Left ventricle myocardium inferior (tissue), 1 donor: ENCODE measurements around the gene SLC35F4. TPM values are rescaled to one million over a fixed set of nuclear protein-coding genes. Genes with fewer than 3 reads are reported as not detected.

Experiments
- DNase-seq: peaks from one replicate; pipeline ENCODE4 v3.0.0-alpha.2; 2020
- H3K27ac ChIP-seq: fragments of 200-600 bp; replicated peaks from 2 replicates; pipeline ENCODE4 v1.8.0; 2021
- H3K27me3 ChIP-seq: fragments of 200-600 bp; 2 replicates; pipeline ENCODE4 v1.8.0; 2021; ENCODE audit warnings: low read depth
- H3K36me3 ChIP-seq: fragments of 200-600 bp; 2 replicates; pipeline ENCODE4 v1.8.0; 2021
- H3K4me1 ChIP-seq: fragments of 200-600 bp; 2 replicates; pipeline ENCODE4 v1.8.0; 2021
- H3K4me3 ChIP-seq: fragments of 200-600 bp; 2 replicates; pipeline ENCODE4 v1.8.0; 2021; ENCODE audit warnings: mild to moderate bottlenecking, moderate library complexity
- H3K9me3 ChIP-seq: fragments of 200-600 bp; replicated peaks from 2 replicates; pipeline ENCODE4 v1.8.0; 2021
- CTCF ChIP-seq: fragments of 200-600 bp; IDR thresholded peaks from 2 replicates; pipeline ENCODE4 v1.8.0; 2021; ENCODE audit warnings: antibody characterized with exemption, mild to moderate bottlenecking, borderline replicate concordance
- intact Hi-C: fragments of 100-400 bp; cut with micrococcal nuclease; formaldehyde crosslinking; loops from one replicate; pipeline ENCODE4 v1.11.0; 2022
- total RNA-seq: library from RNA; stranded (reverse); fragmentation: NEBNext Ultra II Directional; extraction: Animal tissue kit (Norgen Biotek cat#: 25700); gene quantifications from one replicate; pipeline ENCODE4 v1.2.1, GENCODE V29; 2021
- donor health status: DM: no; HTN: yes; CAD: no; lungs with severe emphysema.

The SLC35F4 gene
- total RNA-seq, 1 donor from 2014 or later, result not detected

- DNase-seq, result no peak
These were observed 206.8 kb downstream of the SLC35F4 start for GRCh38 chr14:57659052-57659451.

GRCh38 chr14:57657487-57657886 lies 208.4 kb downstream of the SLC35F4 start:
- no peak overlapping the region for H3K27ac ChIP-seq
- H3K36me3 ChIP-seq, result no peaks in the 10 kb centered on the region
- H3K4me3 ChIP-seq, result no peak overlapping the region
- peaks cover 13% of the 10 kb centered on the region for H3K9me3 ChIP-seq
- TF ChIP-seq CTCF, result no peak
- no peak for DNase-seq
- intact Hi-C loops, result no loop called here
- no peaks in the 10 kb centered on the region for H3K4me1 ChIP-seq
- peaks cover 4% of the 10 kb centered on the region for H3K27me3 ChIP-seq

More at GRCh38 chr14:57659052-57659451, 206.8 kb downstream of the SLC35F4 start:
- peaks cover 24% of the 10 kb centered on the region for H3K9me3 ChIP-seq
- H3K4me3 ChIP-seq, result no peak overlapping the region
- H3K36me3 ChIP-seq, result no peaks in the 10 kb centered on the region
- H3K27ac ChIP-seq, result no peak overlapping the region
- H3K27me3 ChIP-seq, result peaks cover 4% of the 10 kb centered on the region
- no peaks in the 10 kb centered on the region for H3K4me1 ChIP-seq
- no peak for TF ChIP-seq CTCF
- intact Hi-C loops, result no loop called here

GRCh38 chr14:57656853-57657252 lies 209.0 kb downstream of the SLC35F4 start:
- no peak for TF ChIP-seq CTCF

GRCh38 chr14:57652769-57653168 lies 213.1 kb downstream of the SLC35F4 start:
- Histone ChIP-seq H3K27ac (no peak overlapping the region), H3K36me3 (no peaks in the 10 kb centered on the region), H3K9me3 (no peaks in the 10 kb centered on the region), H3K4me1 (no peaks in the 10 kb centered on the region), H3K27me3 (peaks cover 13% of the 10 kb centered on the region), H3K4me3 (no peak overlapping the region)
- no peak for DNase-seq
- TF ChIP-seq CTCF, result no peak
- intact Hi-C loops, result no loop called here

More at GRCh38 chr14:57656853-57657252, 209.0 kb downstream of the SLC35F4 start:
- DNase-seq, result no peak
- H3K4me1 ChIP-seq, result no peaks in the 10 kb centered on the region
- no peak overlapping the region for H3K4me3 ChIP-seq
- H3K36me3 ChIP-seq, result no peaks in the 10 kb centered on the region
- peaks cover 5% of the 10 kb centered on the region for H3K27me3 ChIP-seq
- peaks cover 6% of the 10 kb centered on the region for H3K9me3 ChIP-seq
- intact Hi-C loops, result no loop called here
- H3K27ac ChIP-seq, result no peak overlapping the region

GRCh38 chr14:57641776-57642175 lies 224.1 kb downstream of the SLC35F4 start:
- DNase-seq, result no peak
- intact Hi-C loops, result no loop called here
- no peak for TF ChIP-seq CTCF
- H3K9me3 ChIP-seq, result peaks cover 12% of the 10 kb centered on the region
- H3K36me3 ChIP-seq, result no peaks in the 10 kb centered on the region
- H3K27me3 ChIP-seq, result no peaks in the 10 kb centered on the region
- no peaks in the 10 kb centered on the region for H3K4me1 ChIP-seq
- H3K27ac ChIP-seq, result no peak overlapping the region
- no peak overlapping the region for H3K4me3 ChIP-seq
